B cell (primary cell): ENCODE results near the gene PHF13. TPM values are rescaled to one million over a fixed set of nuclear protein-coding genes. Genes with fewer than 3 reads are reported as not detected.

Experiments
- ATAC-seq: fragments of 200-7000 bp; cut with Tn5 transposase; one replicate; pipeline ENCODE4 v1.10.0; 2021; ENCODE audit warnings: low read depth, mild to moderate bottlenecking, moderate number of reproducible peaks, moderate library complexity
- CTCF ChIA-PET: fragments of 350-600 bp; sonication (Branson Sonifier 250); formaldehyde crosslinking; loops from one replicate; lab custom pipeline; 2021; ENCODE audit warnings: antibody characterized with exemption, inconsistent platforms; lab: Charles Lee
- POLR2A ChIA-PET: fragments of 350-600 bp; sonication (Branson Sonifier 250); formaldehyde crosslinking; loops from one replicate; lab custom pipeline; 2021; ENCODE audit warnings: antibody characterized with exemption; lab: Charles Lee
- DNase-seq: peaks from one replicate; pipeline ENCODE4 v3.0.0; 2013
- H2AFZ ChIP-seq: 2 replicates; pipeline ENCODE4 v1.6.1; 2012; ENCODE audit warnings: mild to moderate bottlenecking, low read depth, low read length; ENCODE audit not compliant: insufficient read depth, poor library complexity, severe bottlenecking
- H3K27ac ChIP-seq, 2 donors: 1 replicate in 1 of 2; 2 replicates in 1 of 2; pipeline ENCODE4 v1.5.1; 2012 to 2013; ENCODE audit warnings: low read length in 2 of 2, mild to moderate bottlenecking in 2 of 2, moderate library complexity in 1 of 2
- H3K27me3 ChIP-seq, 4 experiments: fragments of 200-600 bp in 1 of 4; sonication (generic) in 1 of 4; replicated peaks in 1 of 4; 1 replicate in 2 of 4; 2 replicates in 2 of 4; pipeline versions ENCODE4 v1.6.1 to v1.7.0; 2013 to 2016; ENCODE audit warnings: low read length in 3 of 4, mild to moderate bottlenecking in 2 of 4, mixed read lengths in 1 of 4, moderate library complexity in 1 of 4; ENCODE audit not compliant: insufficient read depth in 4 of 4, control insufficient read depth in 3 of 4; ENCODE audit errors: control extremely low read depth in 1 of 4
- H3K36me3 ChIP-seq, 2 experiments: replicated peaks in 1 of 2; 1 replicate in 1 of 2; 2 replicates in 1 of 2; pipeline versions ENCODE4 v1.6.1 to v1.7.1; 2013; ENCODE audit warnings: low read length in 1 of 2; ENCODE audit not compliant: insufficient read depth in 2 of 2, control insufficient read depth in 1 of 2; ENCODE audit errors: control extremely low read depth in 1 of 2, extremely low read depth in 1 of 2
- H3K4me1 ChIP-seq, 2 donors: fragments of 200-600 bp in 1 of 2; sonication (generic) in 1 of 2; 1 replicate in 1 of 2; 2 replicates in 1 of 2; pipeline versions ENCODE4 v1.5.1 to v1.6.1; 2013 to 2017; ENCODE audit warnings: low read length in 2 of 2; ENCODE audit not compliant: control insufficient read depth in 2 of 2, insufficient read depth in 2 of 2
- H3K4me2 ChIP-seq: replicated peaks from 2 replicates; pipeline ENCODE3; 2012; ENCODE audit warnings: mild to moderate bottlenecking, low read depth, low read length; ENCODE audit not compliant: poor library complexity, severe bottlenecking
- H3K4me3 ChIP-seq, 5 experiments: fragments of 200-600 bp in 1 of 5; sonication (generic) in 1 of 5; 1 replicate in 3 of 5; 2 replicates in 2 of 5; pipeline versions ENCODE4 v1.5.1 to v1.7.0; 2011 to 2016; ENCODE audit warnings: low read length in 4 of 5, mild to moderate bottlenecking in 4 of 5, low read depth in 2 of 5, control low read depth in 1 of 5, moderate library complexity in 1 of 5; ENCODE audit not compliant: insufficient read depth in 1 of 5; ENCODE audit errors: control extremely low read depth in 1 of 5, extremely low read depth in 1 of 5
- H3K79me2 ChIP-seq: fragments of 200-600 bp; sonication (generic); one replicate; pipeline ENCODE4 v1.6.0; 2016; ENCODE audit warnings: low read length; ENCODE audit not compliant: control insufficient read depth, insufficient read depth
- H3K9ac ChIP-seq: fragments of 200-600 bp; sonication (generic); 2 replicates; pipeline ENCODE4 v1.6.1; 2017; ENCODE audit warnings: mild to moderate bottlenecking, low read length, moderate library complexity
- H3K9me3 ChIP-seq, 3 donors: one replicate each; pipeline versions ENCODE4 v1.6.1 to v1.7.1; 2013; ENCODE audit warnings: low read length in 2 of 3; ENCODE audit not compliant: control insufficient read depth in 2 of 3, insufficient read depth in 1 of 3; ENCODE audit errors: control extremely low read depth in 1 of 3
- H4K20me1 ChIP-seq: 2 replicates; pipeline ENCODE4 v1.6.0; 2012; ENCODE audit warnings: mild to moderate bottlenecking, low read length; ENCODE audit not compliant: insufficient read depth, control insufficient read depth, poor library complexity, severe bottlenecking
- H3K27ac Mint-ChIP-seq: one replicate; pipeline ENCODE4 v1.8.0; 2021; ENCODE audit warnings: mixed read lengths
- H3K27me3 Mint-ChIP-seq: one replicate; pipeline ENCODE4 v1.8.0; 2021; ENCODE audit warnings: mixed read lengths
- H3K4me1 Mint-ChIP-seq: one replicate; pipeline ENCODE4 v1.8.0; 2021; ENCODE audit warnings: mixed read lengths
- H3K4me3 Mint-ChIP-seq: one replicate; pipeline ENCODE4 v1.8.0; 2021; ENCODE audit warnings: mixed read lengths
- H3K9me3 Mint-ChIP-seq: one replicate; pipeline ENCODE4 v1.8.0; 2022; ENCODE audit warnings: mixed read lengths; ENCODE audit not compliant: insufficient read depth
- EZH2 ChIP-seq: IDR thresholded peaks from 2 replicates; pipeline ENCODE4 v1.6.1; 2012; ENCODE audit warnings: borderline replicate concordance, low read depth, mild to moderate bottlenecking, moderate library complexity, low read length; ENCODE audit not compliant: insufficient read depth, poor library complexity, severe bottlenecking
- WGBS: methylation state at CpG from one replicate; pipeline ENCODE4 v1.1.5; 2013; ENCODE audit warnings: missing lambda C conversion rate; ENCODE audit not compliant: insufficient coverage; 5-methylcytosine and 5-hydroxymethylcytosine counted together
- intact Hi-C: fragments of 100-400 bp; cut with micrococcal nuclease; formaldehyde crosslinking; loops from one replicate; pipeline ENCODE4 v1.10.0; 2022
- polyA plus RNA-seq: library from polyadenylated mRNA; depleted of rRNA; stranded (reverse); fragments of >200 nt; gene quantifications from 2 replicates; pipeline ENCODE4 v1.2.3, GENCODE V29; 2012
- total RNA-seq, 2 donors: library from RNA; stranded (reverse); fragments of 120-200 nt in 1 of 2; gene quantifications; 1 replicate in 1 of 2; 2 replicates in 1 of 2; pipeline versions ENCODE4 v1.2.3 to v1.2.4, GENCODE V29; 2013 to 2022
- TF ChIP-seq, protein P1 (sequence below): fragments of 200-600 bp; IDR thresholded peaks from one replicate; pipeline ENCODE4 v1.8.0; 2022; ENCODE audit warnings: antibody characterized with exemption, mild to moderate bottlenecking

PHF13 gene
- total and polyA plus RNA-seq, 2 donors (not counting 1 experiment from before 2014, with no cell fraction given), result 5.3 to 11.0 TPM

DNA sequence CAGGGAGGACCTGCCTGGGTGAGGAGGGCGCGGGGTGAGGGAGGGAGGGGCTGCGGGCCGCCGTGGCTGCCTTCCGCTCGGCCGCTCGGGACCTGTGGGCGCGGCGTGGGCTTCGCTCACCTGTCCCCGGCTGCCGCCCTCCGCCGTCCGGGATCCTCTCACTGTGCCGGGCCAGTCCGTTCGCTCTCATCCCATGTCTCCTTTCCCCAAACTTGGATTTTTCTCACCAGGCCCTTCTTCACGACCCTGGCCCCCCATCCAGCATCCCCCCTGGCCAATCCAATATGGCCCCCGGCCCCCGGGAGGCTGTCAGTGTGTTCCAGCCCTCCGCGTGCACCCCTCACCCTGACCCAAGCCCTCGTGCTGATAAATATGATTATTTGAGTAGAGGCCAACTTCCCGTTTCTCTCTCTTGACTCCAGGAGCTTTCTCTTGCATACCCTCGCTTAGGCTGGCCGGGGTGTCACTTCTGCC, 33.4 kb upstream of the PHF13 start:
- Mint-ChIP-seq H3K27me3 (no peaks in the 10 kb centered on the region), H3K4me3 (peak overlapping the region; percentile 98), H3K27ac (peak overlapping the region; percentile 98), H3K4me1 (peaks cover 34% of the 10 kb centered on the region), H3K9me3 (no peaks in the 10 kb centered on the region)
- Histone ChIP-seq H2AFZ (peak overlapping the region; percentile 84), H3K27ac (peak overlapping the region; percentile 87 to 91), H3K9ac (peak overlapping the region; percentile 89), H3K4me1 (peaks cover 20 to 32% of the 10 kb centered on the region in 2 donors), H3K9me3 (no peaks in the 10 kb centered on the region), H3K36me3 (peaks cover 0 to 2% of the 10 kb centered on the region in 2 experiments), H3K4me3 (peak overlapping the region; percentile 30 to 91 (median 88)), H4K20me1 (peaks cover 20% of the 10 kb centered on the region), H3K4me2 (peak overlapping the region; percentile 88), H3K27me3 (no peaks in the 10 kb centered on the region), H3K79me2 (peaks cover 40% of the 10 kb centered on the region)
- TF ChIP-seq, protein P1, sequence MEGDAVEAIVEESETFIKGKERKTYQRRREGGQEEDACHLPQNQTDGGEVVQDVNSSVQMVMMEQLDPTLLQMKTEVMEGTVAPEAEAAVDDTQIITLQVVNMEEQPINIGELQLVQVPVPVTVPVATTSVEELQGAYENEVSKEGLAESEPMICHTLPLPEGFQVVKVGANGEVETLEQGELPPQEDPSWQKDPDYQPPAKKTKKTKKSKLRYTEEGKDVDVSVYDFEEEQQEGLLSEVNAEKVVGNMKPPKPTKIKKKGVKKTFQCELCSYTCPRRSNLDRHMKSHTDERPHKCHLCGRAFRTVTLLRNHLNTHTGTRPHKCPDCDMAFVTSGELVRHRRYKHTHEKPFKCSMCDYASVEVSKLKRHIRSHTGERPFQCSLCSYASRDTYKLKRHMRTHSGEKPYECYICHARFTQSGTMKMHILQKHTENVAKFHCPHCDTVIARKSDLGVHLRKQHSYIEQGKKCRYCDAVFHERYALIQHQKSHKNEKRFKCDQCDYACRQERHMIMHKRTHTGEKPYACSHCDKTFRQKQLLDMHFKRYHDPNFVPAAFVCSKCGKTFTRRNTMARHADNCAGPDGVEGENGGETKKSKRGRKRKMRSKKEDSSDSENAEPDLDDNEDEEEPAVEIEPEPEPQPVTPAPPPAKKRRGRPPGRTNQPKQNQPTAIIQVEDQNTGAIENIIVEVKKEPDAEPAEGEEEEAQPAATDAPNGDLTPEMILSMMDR, result no peak
- no peak for TF ChIP-seq EZH2
- intact Hi-C loops, result loop anchor here (1.0 kb wide), 1 partner anchor 21 kb away; no protein-coding TSS in a partner anchor
- ChIA-PET CTCF (interaction anchor here (0.7 to 1.7 kb wide), 6 partner anchors 9 to 598 kb away, joined by 3 to 9 read pairs (median 4); partner anchors contain the start of genes NOL9 and TAS1R1), POLR2A (interaction anchor here (0.6 to 3.4 kb wide), 8 partner anchors 17 to 37 kb away, joined by 3 to 21 read pairs (median 5); partner anchors contain the start of genes KLHL21, NOL9, PHF13 and TAS1R1)
- no peak for DNase-seq
- ATAC-seq, result peak; percentile 5
- whole genome bisulfite sequencing, result under 1% methylated on average over 24 of the region's 30 CpGs
